CD14-positive monocyte (primary cell): ENCODE measurements around the gene PTPRN2. TPM values are rescaled to one million over a fixed set of nuclear protein-coding genes. Genes with fewer than 3 reads are reported as not detected.

Experiments
- DNase-seq, 3 donors: peaks; one replicate each; pipeline ENCODE4 v3.0.0-alpha.2; 2011 to 2022
- H2AFZ ChIP-seq: 2 replicates; pipeline ENCODE4 v1.6.0; 2012; ENCODE audit warnings: mild to moderate bottlenecking, low read depth, low read length, inconsistent platforms; ENCODE audit not compliant: insufficient read depth, poor library complexity, severe bottlenecking
- H3K27ac ChIP-seq, 2 donors: 1 replicate in 1 of 2; 2 replicates in 1 of 2; pipeline ENCODE4 v1.5.1; 2012 to 2013; ENCODE audit warnings: low read length in 2 of 2, control low read depth in 1 of 2, inconsistent platforms in 1 of 2, low read depth in 1 of 2, mild to moderate bottlenecking in 1 of 2
- H3K27me3 ChIP-seq, 2 donors: one replicate each; pipeline versions ENCODE4 v1.6.0 to v1.6.1; 2011 to 2013; ENCODE audit warnings: low read length in 2 of 2; ENCODE audit not compliant: control insufficient read depth in 2 of 2, insufficient read depth in 2 of 2
- H3K36me3 ChIP-seq, 2 donors: replicated peaks in 1 of 2; 1 replicate in 1 of 2; 2 replicates in 1 of 2; pipeline versions ENCODE4 v1.5.1 to v1.6.1; 2012 to 2013; ENCODE audit warnings: low read length in 2 of 2, control low read depth in 1 of 2, inconsistent platforms in 1 of 2, mild to moderate bottlenecking in 1 of 2; ENCODE audit not compliant: insufficient read depth in 2 of 2, control insufficient read depth in 1 of 2
- H3K4me1 ChIP-seq, 2 donors: 1 replicate in 1 of 2; 2 replicates in 1 of 2; pipeline versions ENCODE4 v1.5.1 to v1.6.1; 2012 to 2013; ENCODE audit warnings: low read length in 2 of 2, control low read depth in 1 of 2, inconsistent platforms in 1 of 2, mild to moderate bottlenecking in 1 of 2, moderate library complexity in 1 of 2; ENCODE audit not compliant: insufficient read depth in 2 of 2, control insufficient read depth in 1 of 2
- H3K4me2 ChIP-seq: replicated peaks from 2 replicates; pipeline ENCODE3; 2012; ENCODE audit warnings: low read length, moderate library complexity, mild to moderate bottlenecking; ENCODE audit not compliant: poor library complexity, severe bottlenecking; ENCODE audit errors: extremely low read depth
- H3K4me3 ChIP-seq, 3 experiments: fragments of 200-600 bp in 1 of 3; sonication (generic) in 1 of 3; replicated peaks in 1 of 3; 1 replicate in 2 of 3; 2 replicates in 1 of 3; pipeline ENCODE4 v1.5.1; 2011 to 2013; ENCODE audit warnings: low read length in 3 of 3, mild to moderate bottlenecking in 3 of 3, control low read depth in 2 of 3, low read depth in 2 of 3, inconsistent platforms in 1 of 3, moderate library complexity in 1 of 3
- H3K79me2 ChIP-seq: 2 replicates; pipeline ENCODE4 v1.6.0; 2012; ENCODE audit warnings: mild to moderate bottlenecking, control low read depth, inconsistent platforms, low read length, moderate library complexity; ENCODE audit not compliant: insufficient read depth
- H3K9ac ChIP-seq: 2 replicates; pipeline ENCODE4 v1.6.0; 2017; ENCODE audit warnings: low read length, mild to moderate bottlenecking; ENCODE audit not compliant: insufficient read depth, poor library complexity, severe bottlenecking
- H3K9me3 ChIP-seq, 2 donors: replicated peaks in 1 of 2; 1 replicate in 1 of 2; 2 replicates in 1 of 2; pipeline versions ENCODE4 v1.5.1 to v1.6.1; 2012 to 2013; ENCODE audit warnings: low read length in 2 of 2, control low read depth in 1 of 2; ENCODE audit not compliant: control insufficient read depth in 1 of 2, insufficient read depth in 1 of 2
- H4K20me1 ChIP-seq: 2 replicates; pipeline ENCODE4 v1.6.0; 2012; ENCODE audit warnings: mild to moderate bottlenecking, low read length, control low read depth, moderate library complexity; ENCODE audit not compliant: insufficient read depth
- H3K27ac Mint-ChIP-seq, 7 donors: one replicate each; pipeline ENCODE4 v1.8.0; 2020; ENCODE audit warnings: mild to moderate bottlenecking in 7 of 7, mixed read lengths in 7 of 7, moderate library complexity in 6 of 7, inconsistent platforms in 2 of 7
- H3K27me3 Mint-ChIP-seq, 3 donors: one replicate each; pipeline ENCODE4 v1.8.0; 2021 to 2022; ENCODE audit warnings: low read depth in 3 of 3, mild to moderate bottlenecking in 3 of 3, mixed read lengths in 3 of 3, moderate library complexity in 3 of 3, inconsistent platforms in 1 of 3
- H3K36me3 Mint-ChIP-seq, 2 donors: one replicate each; pipeline ENCODE4 v1.8.0; 2020; ENCODE audit warnings: mixed read lengths in 2 of 2, inconsistent platforms in 1 of 2, mild to moderate bottlenecking in 1 of 2
- H3K4me1 Mint-ChIP-seq: one replicate; pipeline ENCODE4 v1.8.0; 2020; ENCODE audit warnings: mild to moderate bottlenecking, mixed read lengths
- H3K4me3 Mint-ChIP-seq, 2 donors: one replicate each; pipeline ENCODE4 v1.8.0; 2020; ENCODE audit warnings: mild to moderate bottlenecking in 2 of 2, mixed read lengths in 2 of 2, moderate library complexity in 1 of 2
- H3K9me3 Mint-ChIP-seq, 7 donors: one replicate each; pipeline ENCODE4 v1.8.0; 2020 to 2022; ENCODE audit warnings: mixed read lengths in 7 of 7, mild to moderate bottlenecking in 6 of 7, moderate library complexity in 6 of 7, inconsistent platforms in 2 of 7
- whole genome bisulfite sequencing: methylation state at CpG from one replicate; pipeline ENCODE4 v1.1.5; 2013; ENCODE audit warnings: missing lambda C conversion rate; ENCODE audit not compliant: insufficient coverage; 5-methylcytosine and 5-hydroxymethylcytosine counted together
- intact Hi-C, 2 donors: fragments of 100-400 bp; cut with micrococcal nuclease; formaldehyde crosslinking; loops; one replicate each; pipeline versions ENCODE4 v1.15.0 to v1.15.1; 2023
- polyA plus RNA-seq, 3 donors: library from polyadenylated mRNA; depleted of rRNA in 1 of 3; unstranded in 2 of 3; stranded (reverse) in 1 of 3; fragments of 300-500 nt in 2 of 3; fragments of >200 nt in 1 of 3; fragmentation: Illumina TruSeq in 2 of 3; gene quantifications; 1 replicate in 2 of 3; 2 replicates in 1 of 3; pipeline ENCODE4 v1.2.3, GENCODE V29; 2012 to 2021
- TF ChIP-seq, protein P1 (sequence below): fragments of 200-600 bp; IDR thresholded peaks from one replicate; pipeline ENCODE4 v1.8.0; 2022; ENCODE audit warnings: antibody characterized with exemption, mild to moderate bottlenecking

The PTPRN2 gene
- polyA plus RNA-seq, 3 donors = 0.25 to 1.4 (median 0.97) TPM

DNA sequence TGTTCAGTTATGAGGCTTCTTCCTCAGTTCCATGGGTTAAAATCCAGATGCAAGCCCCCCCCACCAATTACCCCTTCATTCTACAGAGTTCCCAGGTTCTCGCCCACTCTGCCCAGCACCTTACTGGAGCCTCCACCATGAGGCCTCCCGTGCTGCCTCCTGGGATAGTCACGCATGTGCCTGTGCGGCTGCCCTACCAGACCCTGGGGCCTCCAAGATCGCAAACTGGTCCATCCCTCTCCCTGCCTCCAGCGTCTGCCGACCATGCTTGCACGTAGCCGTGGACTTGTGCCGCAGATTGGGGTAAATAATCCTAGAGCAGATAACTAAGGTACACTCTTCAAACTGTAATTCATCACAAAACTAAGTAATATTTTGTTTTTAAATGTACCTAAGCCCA, 611.2 kb downstream of the PTPRN2 start:
- Histone ChIP-seq H3K4me3 (no peak overlapping the region), H3K9me3 (peaks cover 20 to 46% of the 10 kb centered on the region in 2 donors), H3K9ac (no peak overlapping the region), H4K20me1 (no peaks in the 10 kb centered on the region), H2AFZ (no peak overlapping the region), H3K36me3 (no peaks in the 10 kb centered on the region), H3K27me3 (no peaks in the 10 kb centered on the region), H3K79me2 (no peaks in the 10 kb centered on the region), H3K4me1 (no peaks in the 10 kb centered on the region), H3K4me2 (no peak overlapping the region), H3K27ac (no peak overlapping the region)
- Mint-ChIP-seq H3K4me3 (no peak overlapping the region), H3K27me3 (peaks cover 0 to 4% (median 1%) of the 10 kb centered on the region in 3 donors), H3K9me3 (peaks cover 18 to 36% (median 31%) of the 10 kb centered on the region in 7 donors), H3K36me3 (no peaks in the 10 kb centered on the region), H3K4me1 (no peaks in the 10 kb centered on the region), H3K27ac (no peak overlapping the region)
- TF ChIP-seq, protein P1, sequence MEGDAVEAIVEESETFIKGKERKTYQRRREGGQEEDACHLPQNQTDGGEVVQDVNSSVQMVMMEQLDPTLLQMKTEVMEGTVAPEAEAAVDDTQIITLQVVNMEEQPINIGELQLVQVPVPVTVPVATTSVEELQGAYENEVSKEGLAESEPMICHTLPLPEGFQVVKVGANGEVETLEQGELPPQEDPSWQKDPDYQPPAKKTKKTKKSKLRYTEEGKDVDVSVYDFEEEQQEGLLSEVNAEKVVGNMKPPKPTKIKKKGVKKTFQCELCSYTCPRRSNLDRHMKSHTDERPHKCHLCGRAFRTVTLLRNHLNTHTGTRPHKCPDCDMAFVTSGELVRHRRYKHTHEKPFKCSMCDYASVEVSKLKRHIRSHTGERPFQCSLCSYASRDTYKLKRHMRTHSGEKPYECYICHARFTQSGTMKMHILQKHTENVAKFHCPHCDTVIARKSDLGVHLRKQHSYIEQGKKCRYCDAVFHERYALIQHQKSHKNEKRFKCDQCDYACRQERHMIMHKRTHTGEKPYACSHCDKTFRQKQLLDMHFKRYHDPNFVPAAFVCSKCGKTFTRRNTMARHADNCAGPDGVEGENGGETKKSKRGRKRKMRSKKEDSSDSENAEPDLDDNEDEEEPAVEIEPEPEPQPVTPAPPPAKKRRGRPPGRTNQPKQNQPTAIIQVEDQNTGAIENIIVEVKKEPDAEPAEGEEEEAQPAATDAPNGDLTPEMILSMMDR = no peak
- DNase-seq = no peak
- 97% methylated on average over 4 of the region's 10 CpGs for WGBS
- intact Hi-C loops = no loop called here

DNA sequence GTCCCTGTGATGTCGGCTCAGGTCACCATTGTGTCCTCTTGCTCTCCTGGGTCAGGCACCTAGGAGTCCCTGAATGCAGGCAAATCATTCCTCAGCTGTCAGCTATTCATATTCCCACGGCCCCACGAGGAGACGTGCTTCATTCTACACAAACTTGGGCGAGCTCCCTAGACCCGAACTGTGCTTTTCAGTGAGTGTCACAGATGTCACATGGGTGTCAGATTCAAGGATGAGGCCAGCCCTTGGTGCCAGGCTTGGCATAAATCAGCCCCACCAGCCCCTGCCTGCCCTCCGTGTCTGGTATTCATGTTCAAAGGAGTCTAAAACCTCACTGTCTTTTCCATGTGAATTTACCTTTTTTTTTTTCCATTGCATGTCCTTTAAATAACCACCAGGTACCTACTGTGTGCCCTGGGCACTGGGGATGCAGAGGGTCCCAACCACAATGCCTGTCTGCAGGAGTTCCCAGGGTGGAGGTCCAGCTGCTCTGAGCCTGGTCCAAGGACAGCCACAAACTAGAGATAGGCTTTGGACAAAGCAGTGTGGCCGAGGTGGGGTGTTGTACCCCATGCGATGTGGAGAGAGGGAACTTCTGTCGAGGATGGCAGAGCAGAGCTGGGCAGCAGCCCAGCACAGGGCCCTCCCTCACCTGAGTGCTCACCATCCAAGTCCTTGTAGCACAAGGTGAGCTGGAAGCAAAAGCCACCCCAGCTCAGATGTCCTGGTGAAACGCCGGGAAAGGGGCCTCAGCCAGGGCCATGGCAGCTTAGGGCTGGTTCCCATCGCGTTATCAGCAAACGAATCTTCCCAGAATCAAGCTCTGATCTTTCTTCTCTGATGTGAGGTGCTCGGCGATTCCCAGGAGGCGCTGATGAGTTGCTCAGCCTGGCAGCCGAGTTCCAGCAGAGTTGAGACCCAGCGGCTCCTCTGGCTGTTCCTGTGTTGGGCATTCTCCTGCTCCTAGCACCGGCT, 611.9 kb downstream of the PTPRN2 start:
- DNase-seq = no peak
- Histone ChIP-seq H3K27me3 (no peaks in the 10 kb centered on the region), H3K4me3 (no peak overlapping the region), H3K79me2 (no peaks in the 10 kb centered on the region), H4K20me1 (no peaks in the 10 kb centered on the region), H3K4me2 (no peak overlapping the region), H3K9me3 (peaks cover 20 to 47% of the 10 kb centered on the region in 2 donors), H2AFZ (no peak overlapping the region), H3K4me1 (no peaks in the 10 kb centered on the region), H3K36me3 (no peaks in the 10 kb centered on the region), H3K9ac (no peak overlapping the region), H3K27ac (no peak overlapping the region)
- no peaks in the 10 kb centered on the region for H3K36me3 Mint-ChIP-seq
- H3K9me3 Mint-ChIP-seq = peaks cover 20 to 38% (median 31%) of the 10 kb centered on the region in 7 donors
- TF ChIP-seq, protein P1 = no peak
- WGBS = 87% methylated on average over 14 of the region's 21 CpGs
- H3K27ac Mint-ChIP-seq = peak overlapping the region in 1 of 7 donors; percentile 33
- H3K4me3 Mint-ChIP-seq = peak overlapping the region in 1 of 2 donors; percentile 9
- H3K27me3 Mint-ChIP-seq = peaks cover 1 to 4% (median 1%) of the 10 kb centered on the region in 3 donors
- intact Hi-C loops = no loop called here
- H3K4me1 Mint-ChIP-seq = no peaks in the 10 kb centered on the region
